Esophagus muscularis mucosa (tissue), 4 donors: ENCODE data around the gene COL11A2. TPM values are rescaled to one million over a fixed set of nuclear protein-coding genes. Genes with fewer than 3 reads are reported as not detected.

Experiments
- DNase-seq: peaks from one replicate; pipeline ENCODE4 v3.0.0-alpha.2; 2017; ENCODE audit errors: extremely low spot score
- H3K27ac ChIP-seq, 4 donors: fragments of 200-600 bp; sonication (generic); replicated peaks in 1 of 4; 1 replicate in 3 of 4; 2 replicates in 1 of 4; pipeline ENCODE4 v1.5.1; 2016 to 2019; ENCODE audit warnings: mild to moderate bottlenecking in 1 of 4
- H3K27me3 ChIP-seq, 4 donors: fragments of 200-600 bp; sonication (generic); one replicate each; pipeline versions ENCODE4 v1.5.1 to v1.6.0; 2016 to 2019
- H3K36me3 ChIP-seq, 4 donors: fragments of 200-600 bp; sonication (generic); one replicate each; pipeline ENCODE4 v1.5.1; 2016 to 2019
- H3K4me1 ChIP-seq, 4 donors: fragments of 200-600 bp; sonication (generic); one replicate each; pipeline ENCODE4 v1.5.1; 2016 to 2019
- H3K4me3 ChIP-seq, 4 donors: fragments of 200-600 bp; sonication (generic); 1 replicate in 2 of 4; 2 replicates in 2 of 4; pipeline ENCODE4 v1.5.1; 2016 to 2019; ENCODE audit warnings: mild to moderate bottlenecking in 4 of 4, moderate library complexity in 1 of 4
- H3K9me3 ChIP-seq, 4 donors: fragments of 200-600 bp; sonication (generic); 1 replicate in 3 of 4; 2 replicates in 1 of 4; pipeline ENCODE4 v1.5.1; 2016 to 2019
- EP300 ChIP-seq: sonication (generic); formaldehyde crosslinking; IDR thresholded peaks from one replicate; pipeline ENCODE4 v1.6.1; 2017; ENCODE audit warnings: antibody characterized with exemption
- POLR2A ChIP-seq: fragments of 450-650 bp; IDR thresholded peaks from one replicate; pipeline ENCODE4 v1.6.1; 2017; ENCODE audit warnings: antibody characterized with exemption, moderate library complexity, mild to moderate bottlenecking, low read depth
- POLR2AphosphoS5 ChIP-seq, 2 donors: sonication (generic); formaldehyde crosslinking; IDR thresholded peaks; one replicate each; pipeline ENCODE4 v1.6.1; 2017; ENCODE audit warnings: antibody characterized with exemption in 2 of 2
- WGBS: methylation state at CpG from one replicate; pipeline ENCODE4 v1.1.5; 2018; 5-methylcytosine and 5-hydroxymethylcytosine counted together
- intact Hi-C: fragments of 100-400 bp; cut with DNase I; formaldehyde crosslinking; loops from one replicate; pipeline ENCODE4 v1.15.1; 2023
- total RNA-seq, 4 donors: library from RNA; depleted of rRNA; stranded (reverse); fragments of >200 nt; gene quantifications; one replicate each; pipeline versions ENCODE4 v1.1.0 to v1.2.1, GENCODE V29; 2016
- TF ChIP-seq, protein P1 (sequence below), 3 experiments: fragments of 200-600 bp in 2 of 3; fragments of 450-650 bp in 1 of 3; sonication (generic) in 2 of 3; IDR thresholded peaks; one replicate each; pipeline ENCODE4 v1.5.1; 2017 to 2019; ENCODE audit warnings: antibody characterized with exemption in 3 of 3, mild to moderate bottlenecking in 2 of 3, moderate library complexity in 1 of 3

Gene COL11A2
- total RNA-seq, 4 donors from 2014 or later = 0.17 to 1.1 (median 0.19) TPM; not detected in 1

DNA sequence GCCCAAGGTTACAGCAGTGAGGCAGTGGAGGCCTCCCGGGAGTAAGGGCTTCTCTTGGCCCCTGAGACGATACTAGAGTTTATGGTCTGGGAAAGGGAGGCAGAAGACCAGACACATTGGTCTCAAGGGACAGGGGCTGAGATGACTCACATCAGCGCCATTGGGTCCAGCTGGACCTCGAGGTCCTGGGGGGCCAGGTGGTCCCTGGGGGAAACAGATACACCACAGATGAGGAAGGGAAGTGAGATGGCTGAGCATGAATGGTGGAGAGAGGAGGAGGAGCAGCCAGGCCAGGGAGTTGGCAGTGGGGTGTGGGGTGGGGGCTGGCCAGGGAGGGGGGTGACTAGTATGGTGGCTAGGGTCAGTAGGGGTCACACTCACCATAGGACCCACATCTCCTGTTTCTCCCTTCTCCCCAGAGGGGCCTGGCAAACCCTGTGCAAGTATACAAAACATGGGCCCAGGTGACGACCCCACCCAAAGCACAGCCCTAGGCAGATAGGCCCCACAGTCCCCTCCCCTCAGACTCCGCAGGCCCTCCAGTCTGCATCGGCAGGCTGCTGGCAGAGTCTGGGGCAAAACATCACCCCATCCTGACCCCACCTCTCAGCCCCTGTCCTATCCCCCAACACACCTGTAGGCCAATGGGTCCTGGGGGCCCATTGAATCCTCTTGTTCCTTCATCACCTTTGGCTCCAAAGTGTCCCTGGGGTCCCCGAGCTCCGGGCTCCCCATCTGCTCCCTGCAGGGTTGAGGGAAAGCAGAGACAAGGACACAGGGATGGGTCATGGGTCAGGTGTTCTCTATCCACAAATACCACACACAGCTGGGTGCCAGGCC is 21.9 kb downstream of the COL11A2 start:
- TF ChIP-seq EP300 (no peak), POLR2AphosphoS5 (IDR thresholded peaks at IDR 0.05) (no peak), POLR2A (no peak)
- TF ChIP-seq, protein P1, sequence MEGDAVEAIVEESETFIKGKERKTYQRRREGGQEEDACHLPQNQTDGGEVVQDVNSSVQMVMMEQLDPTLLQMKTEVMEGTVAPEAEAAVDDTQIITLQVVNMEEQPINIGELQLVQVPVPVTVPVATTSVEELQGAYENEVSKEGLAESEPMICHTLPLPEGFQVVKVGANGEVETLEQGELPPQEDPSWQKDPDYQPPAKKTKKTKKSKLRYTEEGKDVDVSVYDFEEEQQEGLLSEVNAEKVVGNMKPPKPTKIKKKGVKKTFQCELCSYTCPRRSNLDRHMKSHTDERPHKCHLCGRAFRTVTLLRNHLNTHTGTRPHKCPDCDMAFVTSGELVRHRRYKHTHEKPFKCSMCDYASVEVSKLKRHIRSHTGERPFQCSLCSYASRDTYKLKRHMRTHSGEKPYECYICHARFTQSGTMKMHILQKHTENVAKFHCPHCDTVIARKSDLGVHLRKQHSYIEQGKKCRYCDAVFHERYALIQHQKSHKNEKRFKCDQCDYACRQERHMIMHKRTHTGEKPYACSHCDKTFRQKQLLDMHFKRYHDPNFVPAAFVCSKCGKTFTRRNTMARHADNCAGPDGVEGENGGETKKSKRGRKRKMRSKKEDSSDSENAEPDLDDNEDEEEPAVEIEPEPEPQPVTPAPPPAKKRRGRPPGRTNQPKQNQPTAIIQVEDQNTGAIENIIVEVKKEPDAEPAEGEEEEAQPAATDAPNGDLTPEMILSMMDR (IDR thresholded peaks at IDR 0.05) = no peak
- intact Hi-C loops = no loop called here
- H3K27me3 ChIP-seq = no peaks in the 10 kb centered on the region
- no peaks in the 10 kb centered on the region for H3K9me3 ChIP-seq
- no peak overlapping the region for H3K4me3 ChIP-seq
- H3K36me3 ChIP-seq = no peaks in the 10 kb centered on the region
- 90% methylated on average over 7 of the region's 9 CpGs for WGBS
- no peak overlapping the region for H3K27ac ChIP-seq
- no peak for DNase-seq
- no peaks in the 10 kb centered on the region for H3K4me1 ChIP-seq

DNA sequence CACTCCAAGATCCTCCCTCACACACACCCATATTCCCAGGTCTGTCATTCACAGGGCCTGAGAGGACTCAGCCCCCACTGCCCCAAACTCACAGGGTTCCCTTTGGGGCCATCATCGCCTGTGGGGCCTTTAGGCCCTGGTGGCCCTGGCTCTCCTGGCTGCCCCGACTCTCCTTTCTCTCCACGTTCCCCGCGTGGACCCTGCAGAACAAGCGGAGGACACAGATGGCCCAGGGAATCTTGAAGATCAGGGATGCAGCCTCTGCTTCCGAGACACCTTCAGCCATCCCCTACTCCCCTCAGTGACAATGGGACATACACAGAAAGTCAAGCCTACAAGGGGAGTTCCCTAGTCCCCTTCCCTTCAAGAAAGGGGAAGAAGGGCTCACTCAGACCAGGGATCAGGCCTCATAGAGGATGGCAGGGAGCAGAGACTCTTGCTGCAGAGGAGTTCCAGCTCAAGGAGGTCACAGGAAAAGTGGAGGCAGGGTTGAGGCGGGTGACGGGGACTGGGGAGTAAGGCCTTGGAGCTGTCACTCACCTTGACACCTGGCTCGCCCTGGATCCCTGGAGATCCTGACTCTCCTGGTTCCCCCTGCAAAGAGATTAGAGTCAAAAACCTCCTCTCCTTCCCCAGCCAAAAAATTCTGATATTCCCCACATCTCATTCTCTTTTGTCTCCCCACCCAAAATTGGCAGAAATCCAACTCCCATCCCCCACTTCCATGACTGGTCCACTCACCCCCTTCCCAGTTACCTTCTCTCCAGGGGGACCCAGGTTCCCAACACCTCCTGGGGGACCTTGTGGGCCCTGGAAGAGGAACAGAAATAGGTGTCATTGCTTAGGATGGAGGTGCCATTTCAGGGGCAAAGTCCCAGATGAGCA is 22.7 kb downstream of the COL11A2 start:
- Histone ChIP-seq H3K27ac (no peak overlapping the region), H3K4me1 (no peaks in the 10 kb centered on the region), H3K9me3 (no peaks in the 10 kb centered on the region), H3K27me3 (peaks cover 0 to 4% (median 0%) of the 10 kb centered on the region in 4 donors), H3K4me3 (no peak overlapping the region), H3K36me3 (no peaks in the 10 kb centered on the region)
- WGBS = 93% methylated on average over 10 of the region's 10 CpGs
- intact Hi-C loops = no loop called here
- DNase-seq = no peak
- TF ChIP-seq POLR2AphosphoS5 (IDR thresholded peaks at IDR 0.05) (no peak), POLR2A (no peak), EP300 (no peak)
- TF ChIP-seq, protein P1 (IDR thresholded peaks at IDR 0.05) = no peak

DNA sequence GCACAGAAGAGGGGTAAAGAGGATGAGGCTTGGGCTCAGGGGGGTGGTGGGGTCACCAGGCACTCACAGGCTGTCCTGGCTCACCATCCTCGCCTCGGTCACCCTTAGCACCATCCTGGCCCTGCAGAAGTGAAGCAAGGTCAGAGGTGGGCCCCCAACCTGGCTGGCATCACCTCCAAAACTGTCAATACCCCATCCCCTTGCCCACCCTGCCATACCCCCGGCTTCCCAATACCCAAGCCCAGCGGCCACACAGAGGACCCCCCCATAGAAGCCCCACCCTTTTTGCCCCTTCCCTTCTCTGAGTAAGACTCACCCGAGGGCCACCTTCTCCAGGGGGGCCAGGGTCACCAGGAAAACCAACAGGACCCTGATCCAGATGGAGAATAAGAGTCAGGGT is 23.6 kb downstream of the COL11A2 start:
- H3K4me3 ChIP-seq = no peak overlapping the region
- no peaks in the 10 kb centered on the region for H3K36me3 ChIP-seq
- TF ChIP-seq, protein P1 (IDR thresholded peaks at IDR 0.05) = no peak
- TF ChIP-seq EP300 (no peak), POLR2A (no peak), POLR2AphosphoS5 (IDR thresholded peaks at IDR 0.05) (no peak)
- intact Hi-C loops = no loop called here
- WGBS = no CpG with 5 or more reads among the region's 5 CpGs
- H3K4me1 ChIP-seq = no peaks in the 10 kb centered on the region
- H3K27me3 ChIP-seq = peaks cover 0 to 7% (median 0%) of the 10 kb centered on the region in 4 donors
- H3K27ac ChIP-seq = no peak overlapping the region
- no peak for DNase-seq
- H3K9me3 ChIP-seq = no peaks in the 10 kb centered on the region

DNA sequence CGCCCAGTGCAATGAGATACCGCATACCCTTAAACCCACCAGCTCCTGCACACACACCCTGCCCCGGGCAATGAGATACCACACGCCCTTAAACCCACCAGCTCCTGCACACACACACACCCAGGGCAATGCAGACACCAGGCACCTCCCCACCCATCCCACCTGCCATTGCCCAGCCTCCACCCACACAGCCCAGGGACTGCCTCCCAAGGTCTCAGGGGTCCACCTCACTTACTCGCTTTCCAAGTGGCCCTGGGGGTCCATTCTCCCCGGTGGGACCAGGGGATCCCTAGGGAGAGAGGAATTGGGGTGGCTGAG is 24.0 kb downstream of the COL11A2 start:
- no peak overlapping the region for H3K27ac ChIP-seq
- H3K9me3 ChIP-seq = no peaks in the 10 kb centered on the region
- TF ChIP-seq EP300 (no peak), POLR2AphosphoS5 (IDR thresholded peaks at IDR 0.05) (no peak), POLR2A (no peak)
- TF ChIP-seq, protein P1 (IDR thresholded peaks at IDR 0.05) = no peak
- no peaks in the 10 kb centered on the region for H3K36me3 ChIP-seq
- intact Hi-C loops = no loop called here
- peaks cover 0 to 7% (median 0%) of the 10 kb centered on the region in 4 donors for H3K27me3 ChIP-seq
- no peaks in the 10 kb centered on the region for H3K4me1 ChIP-seq
- WGBS = 68% methylated on average over 5 of the region's 6 CpGs
- DNase-seq = no peak
- no peak overlapping the region for H3K4me3 ChIP-seq
